Measurements from ENCODE around the gene PSG6.
"Not testable (repeated sequence)": the region's sequence is repeated elsewhere in the genome, so short reads cannot be mapped to it uniquely, and the experiment has no call there.

DNA sequence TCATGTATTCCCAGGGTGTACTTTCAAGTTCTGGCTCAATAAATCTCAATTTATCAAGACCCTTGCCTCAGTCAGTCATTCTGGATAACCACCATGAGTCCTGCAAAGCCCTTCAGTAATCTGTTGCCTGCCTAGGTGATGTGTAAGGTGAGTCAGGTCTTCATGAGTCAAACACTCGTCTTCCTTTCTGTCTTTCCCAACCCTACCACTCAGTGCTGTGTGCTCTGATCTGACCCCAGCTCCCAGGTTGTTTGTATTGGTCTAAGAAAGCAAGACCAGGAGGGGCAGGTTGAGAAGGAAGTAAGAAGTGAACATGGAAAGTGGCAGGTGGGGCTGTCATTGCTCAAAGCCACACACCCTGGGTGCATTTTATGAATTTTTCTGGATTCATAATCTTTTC is 20.0 kb downstream of the PSG6 start:
- TF ChIP-seq, protein P1, sequence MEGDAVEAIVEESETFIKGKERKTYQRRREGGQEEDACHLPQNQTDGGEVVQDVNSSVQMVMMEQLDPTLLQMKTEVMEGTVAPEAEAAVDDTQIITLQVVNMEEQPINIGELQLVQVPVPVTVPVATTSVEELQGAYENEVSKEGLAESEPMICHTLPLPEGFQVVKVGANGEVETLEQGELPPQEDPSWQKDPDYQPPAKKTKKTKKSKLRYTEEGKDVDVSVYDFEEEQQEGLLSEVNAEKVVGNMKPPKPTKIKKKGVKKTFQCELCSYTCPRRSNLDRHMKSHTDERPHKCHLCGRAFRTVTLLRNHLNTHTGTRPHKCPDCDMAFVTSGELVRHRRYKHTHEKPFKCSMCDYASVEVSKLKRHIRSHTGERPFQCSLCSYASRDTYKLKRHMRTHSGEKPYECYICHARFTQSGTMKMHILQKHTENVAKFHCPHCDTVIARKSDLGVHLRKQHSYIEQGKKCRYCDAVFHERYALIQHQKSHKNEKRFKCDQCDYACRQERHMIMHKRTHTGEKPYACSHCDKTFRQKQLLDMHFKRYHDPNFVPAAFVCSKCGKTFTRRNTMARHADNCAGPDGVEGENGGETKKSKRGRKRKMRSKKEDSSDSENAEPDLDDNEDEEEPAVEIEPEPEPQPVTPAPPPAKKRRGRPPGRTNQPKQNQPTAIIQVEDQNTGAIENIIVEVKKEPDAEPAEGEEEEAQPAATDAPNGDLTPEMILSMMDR (IDR thresholded peaks at IDR 0.05; ENCODE audit: control extremely low read depth in 1 of 3, insufficient read depth in 1 of 3, low read depth in 1 of 3, low read length in 3 of 3) = not testable (repeated sequence)
- TF ChIP-seq POLR2AphosphoS5 (IDR thresholded peaks at IDR 0.05; ENCODE audit: low read depth, low read length); TAF1 (IDR thresholded peaks at IDR 0.05; ENCODE audit: low read depth, low read length); YY1 (IDR thresholded peaks at IDR 0.05; ENCODE audit: low read depth, low read length); ZNF274 (IDR thresholded peaks at IDR 0.05; ENCODE audit: borderline replicate concordance, extremely low read depth, low read length); EGR1 (IDR thresholded peaks at IDR 0.05; ENCODE audit: borderline replicate concordance, low read depth, low read length): not testable (repeated sequence)
- TF ChIP-seq, protein P2, sequence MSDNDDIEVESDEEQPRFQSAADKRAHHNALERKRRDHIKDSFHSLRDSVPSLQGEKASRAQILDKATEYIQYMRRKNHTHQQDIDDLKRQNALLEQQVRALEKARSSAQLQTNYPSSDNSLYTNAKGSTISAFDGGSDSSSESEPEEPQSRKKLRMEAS (IDR thresholded peaks at IDR 0.05) = not testable (repeated sequence)

Data from H1 (cell line).